Ovary (tissue), 9 donors: Measurements from ENCODE around the gene SGMS2. TPM values are rescaled to one million over a fixed set of nuclear protein-coding genes. Genes with fewer than 3 reads are reported as not detected.

Experiments
- DNase-seq, 5 donors: peaks; one replicate each; pipeline ENCODE4 v3.0.0-alpha.2; 2019 to 2020
- H3K27ac ChIP-seq, 2 donors: fragments of 200-600 bp; one replicate each; pipeline versions ENCODE4 v1.5.1 to v1.8.0; 2019 to 2022
- H3K27me3 ChIP-seq: fragments of 200-600 bp; one replicate; pipeline ENCODE4 v1.8.0; 2022
- H3K36me3 ChIP-seq: fragments of 200-600 bp; sonication (generic); one replicate; pipeline ENCODE4 v1.5.1; 2019
- H3K4me1 ChIP-seq: one replicate; pipeline ENCODE4 v1.8.1; 2013; ENCODE audit warnings: mild to moderate bottlenecking, moderate library complexity; ENCODE audit not compliant: insufficient read depth
- H3K4me3 ChIP-seq: fragments of 200-600 bp; sonication (generic); one replicate; pipeline ENCODE4 v1.5.1; 2017
- H3K9me3 ChIP-seq, 2 donors: fragments of 200-600 bp in 1 of 2; sonication (generic) in 1 of 2; one replicate each; pipeline versions ENCODE4 v1.5.1 to v1.8.1; 2013 to 2019; ENCODE audit warnings: mild to moderate bottlenecking in 1 of 2, moderate library complexity in 1 of 2
- CTCF ChIP-seq, 3 donors: fragments of 450-650 bp in 2 of 3; fragments of 200-600 bp in 1 of 3; IDR thresholded peaks; one replicate each; pipeline versions ENCODE4 v1.5.1 to v1.8.0; 2016 to 2022; ENCODE audit warnings: antibody characterized with exemption in 3 of 3, mild to moderate bottlenecking in 1 of 3
- EP300 ChIP-seq: sonication (generic); formaldehyde crosslinking; IDR thresholded peaks from one replicate; pipeline ENCODE4 v1.6.1; 2017; ENCODE audit warnings: antibody characterized with exemption
- POLR2A ChIP-seq: fragments of 450-650 bp; IDR thresholded peaks from one replicate; pipeline ENCODE4 v1.6.1; 2017; ENCODE audit warnings: antibody characterized with exemption, mild to moderate bottlenecking, moderate library complexity
- WGBS, 3 donors: extraction: QIAGEN DNeasy Blood & Tissue Kit in 1 of 3; methylation state at CpG; one replicate each; pipeline versions ENCODE4 v1.1.5 to v1.1.7; 2013 to 2017; 5-methylcytosine and 5-hydroxymethylcytosine counted together
- intact Hi-C, 4 donors: fragments of 100-400 bp; cut with DNase I; formaldehyde crosslinking; loops; one replicate each; pipeline versions ENCODE4 v1.11.0 to v1.15.1; 2022 to 2023
- polyA plus RNA-seq, 2 donors: library from polyadenylated mRNA; stranded (reverse); fragments of 200-250 nt in 1 of 2; fragments of 350-450 nt in 1 of 2; fragmentation: Illumina TruSeq in 1 of 2; extraction: RNeasy Lipid Tissue Mini Kit (QIAGEN cat#74804) in 1 of 2; gene quantifications; one replicate each; pipeline ENCODE4 v1.2.3, GENCODE V29; 2013 to 2014
- total RNA-seq, 7 donors: library from RNA; depleted of rRNA in 2 of 7; stranded (reverse); fragments of >200 nt in 2 of 7; fragmentation: NEBNext Ultra II Directional in 3 of 7; extraction: Animal tissue kit (Norgen Biotek cat#: 25700) in 3 of 7; gene quantifications; one replicate each; pipeline versions ENCODE4 v1.1.0 to v1.2.4, GENCODE V29; 2016 to 2023
- donor health status: DM: no; HTN: no; CAD: no; lungs with moderate emphysema.
- donor health status: DM: no; HTN: no; CAD: no.
- donor health status: Bipolar disorder and iron deficiency.
- donor health status: DM: yes; HTN: yes; CAD: no.
- donor health status: DM: no; HTN: no; CAD: no.
- donor health status: DM: yes; HTN: yes; CAD: no.

Gene SGMS2
- total and polyA plus RNA-seq, 9 donors = 1.2 to 156 (median 6.9) TPM

- H3K9me3 ChIP-seq = no peaks in the 10 kb centered on the region
- WGBS, 3 donors = 86 to 92% (median 88%) methylated on average over 3 of the region's 3 CpGs
- intact Hi-C loops = no loop called here
- no peak for DNase-seq
- no peak overlapping the region for H3K4me3 ChIP-seq
- no peaks in the 10 kb centered on the region for H3K4me1 ChIP-seq
- TF ChIP-seq POLR2A (no peak), CTCF (IDR thresholded peaks at IDR 0.05) (no peak), EP300 (no peak)
- H3K36me3 ChIP-seq = no peaks in the 10 kb centered on the region
- no peaks in the 10 kb centered on the region for H3K27me3 ChIP-seq
- H3K27ac ChIP-seq = no peak overlapping the region
Measured at GRCh38 chr4:107818301-107818910, 6.3 kb upstream of the SGMS2 start.

GRCh38 chr4:107823870-107824349, 822 bp upstream of the SGMS2 start:
- TF ChIP-seq EP300 = no peak
- no peak for TF ChIP-seq CTCF (IDR thresholded peaks at IDR 0.05)
- TF ChIP-seq POLR2A = no peak
- 49 to 51% (median 50%) methylated on average over 11 of the region's 11 CpGs for WGBS, 3 donors
- DNase-seq = no peak

GRCh38 chr4:107825072-107825824, 516 bp downstream of the SGMS2 start:
- Histone ChIP-seq H3K36me3 (no peaks in the 10 kb centered on the region), H3K27me3 (no peaks in the 10 kb centered on the region), H3K9me3 (no peaks in the 10 kb centered on the region), H3K4me3 (peak overlapping the region; percentile 66), H3K27ac (peak overlapping the region; percentile 59 to 63), H3K4me1 (peaks cover 1% of the 10 kb centered on the region)
- WGBS, 3 donors = 1 to 2% (median 1%) methylated on average over 24 to 39 of the region's 39 CpGs
- DNase-seq = peak in 2 of 5 donors; percentile 14 to 42
- TF ChIP-seq CTCF (IDR thresholded peaks at IDR 0.05) (no peak), POLR2A (peak; percentile 1), EP300 (no peak)
- intact Hi-C loops = no loop called here

More at GRCh38 chr4:107823870-107824349, 822 bp upstream of the SGMS2 start:
- Histone ChIP-seq H3K4me3 (peak overlapping the region; percentile 66), H3K4me1 (peaks cover 1% of the 10 kb centered on the region), H3K27ac (peak overlapping the region; percentile 35 to 59), H3K36me3 (no peaks in the 10 kb centered on the region), H3K9me3 (no peaks in the 10 kb centered on the region), H3K27me3 (no peaks in the 10 kb centered on the region)
- intact Hi-C loops = no loop called here

- Histone ChIP-seq H3K27me3 (no peaks in the 10 kb centered on the region), H3K4me3 (peak overlapping the region; percentile 66), H3K27ac (no peak overlapping the region), H3K9me3 (no peaks in the 10 kb centered on the region), H3K4me1 (peaks cover 1% of the 10 kb centered on the region), H3K36me3 (no peaks in the 10 kb centered on the region)
- DNase-seq = no peak
- intact Hi-C loops = no loop called here
- 87 to 90% (median 89%) methylated on average over 5 of the region's 5 CpGs for WGBS, 3 donors
- TF ChIP-seq EP300 (no peak), CTCF (IDR thresholded peaks at IDR 0.05) (no peak), POLR2A (no peak)
Measured at GRCh38 chr4:107826421-107826980, 1.8 kb downstream of the SGMS2 start.
